WI38 (cell line): ENCODE data around the gene CIITA.
A peak's percentile ranks its signal among the peaks of the same experiment; 100 is the strongest.

Experiments used
- H3K4me3 ChIP-seq: 2 replicates; pipeline ENCODE4 v1.5.1; 2011; ENCODE audit warnings: low read depth, mild to moderate bottlenecking, control low read depth, low read length
- TF ChIP-seq, protein P1 (sequence below): IDR thresholded peaks from 2 replicates; pipeline ENCODE4 v1.5.1; 2012; ENCODE audit warnings: low read depth, mild to moderate bottlenecking, control low read depth, low read length

The CIITA gene

DNA sequence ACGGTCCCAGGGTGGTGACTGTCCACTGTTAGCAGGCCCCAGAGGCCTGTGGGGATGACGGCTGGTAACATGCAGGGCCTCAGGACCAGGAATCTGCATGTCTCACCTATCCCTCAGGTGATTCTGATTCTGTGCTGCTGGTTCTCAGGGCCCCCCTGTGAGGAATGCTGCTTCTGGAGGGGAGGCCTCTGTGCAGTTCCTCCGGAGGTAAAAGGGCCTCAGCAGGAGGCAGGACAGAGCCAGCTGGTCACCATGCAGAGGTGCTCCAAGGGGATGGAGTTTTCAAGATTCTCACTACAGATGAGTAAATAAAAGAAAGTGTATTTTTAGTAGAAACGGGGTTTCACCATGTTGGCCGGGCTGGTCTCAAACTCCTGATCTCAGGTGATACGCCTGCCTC lies 101.1 kb downstream of the CIITA start:
- TF ChIP-seq, protein P1, sequence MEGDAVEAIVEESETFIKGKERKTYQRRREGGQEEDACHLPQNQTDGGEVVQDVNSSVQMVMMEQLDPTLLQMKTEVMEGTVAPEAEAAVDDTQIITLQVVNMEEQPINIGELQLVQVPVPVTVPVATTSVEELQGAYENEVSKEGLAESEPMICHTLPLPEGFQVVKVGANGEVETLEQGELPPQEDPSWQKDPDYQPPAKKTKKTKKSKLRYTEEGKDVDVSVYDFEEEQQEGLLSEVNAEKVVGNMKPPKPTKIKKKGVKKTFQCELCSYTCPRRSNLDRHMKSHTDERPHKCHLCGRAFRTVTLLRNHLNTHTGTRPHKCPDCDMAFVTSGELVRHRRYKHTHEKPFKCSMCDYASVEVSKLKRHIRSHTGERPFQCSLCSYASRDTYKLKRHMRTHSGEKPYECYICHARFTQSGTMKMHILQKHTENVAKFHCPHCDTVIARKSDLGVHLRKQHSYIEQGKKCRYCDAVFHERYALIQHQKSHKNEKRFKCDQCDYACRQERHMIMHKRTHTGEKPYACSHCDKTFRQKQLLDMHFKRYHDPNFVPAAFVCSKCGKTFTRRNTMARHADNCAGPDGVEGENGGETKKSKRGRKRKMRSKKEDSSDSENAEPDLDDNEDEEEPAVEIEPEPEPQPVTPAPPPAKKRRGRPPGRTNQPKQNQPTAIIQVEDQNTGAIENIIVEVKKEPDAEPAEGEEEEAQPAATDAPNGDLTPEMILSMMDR, result no peak
- no peak overlapping the region for H3K4me3 ChIP-seq

DNA sequence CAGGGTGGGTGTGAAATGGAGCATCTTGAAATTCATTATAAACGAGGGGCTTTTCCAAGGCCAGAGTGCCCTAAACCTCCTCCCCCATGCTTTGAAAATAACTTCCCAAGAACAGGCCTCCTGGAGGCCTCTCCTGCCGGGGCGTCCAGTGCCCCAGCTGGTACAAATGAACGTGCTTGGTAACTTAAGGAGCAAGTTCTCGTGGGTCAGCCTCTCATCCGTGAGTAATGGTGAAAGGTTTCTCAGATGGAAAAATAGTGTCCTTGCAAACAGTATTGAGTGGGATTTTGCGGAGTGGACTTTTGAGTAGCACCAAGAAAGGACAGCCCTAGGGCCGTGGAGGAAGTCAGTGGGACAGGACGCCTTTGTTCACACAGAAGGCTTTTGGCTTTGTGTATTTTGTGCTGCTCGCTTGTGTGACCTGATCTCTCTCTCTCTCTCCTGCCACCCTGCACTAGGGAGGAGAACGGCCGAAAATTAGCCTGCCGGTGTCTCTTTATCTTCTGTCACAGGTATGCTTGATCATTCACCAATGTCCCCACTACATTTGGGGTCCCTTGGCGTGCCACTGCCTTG lies 102.0 kb downstream of the CIITA start:
- no peak overlapping the region for H3K4me3 ChIP-seq
- TF ChIP-seq, protein P1, result no peak

DNA sequence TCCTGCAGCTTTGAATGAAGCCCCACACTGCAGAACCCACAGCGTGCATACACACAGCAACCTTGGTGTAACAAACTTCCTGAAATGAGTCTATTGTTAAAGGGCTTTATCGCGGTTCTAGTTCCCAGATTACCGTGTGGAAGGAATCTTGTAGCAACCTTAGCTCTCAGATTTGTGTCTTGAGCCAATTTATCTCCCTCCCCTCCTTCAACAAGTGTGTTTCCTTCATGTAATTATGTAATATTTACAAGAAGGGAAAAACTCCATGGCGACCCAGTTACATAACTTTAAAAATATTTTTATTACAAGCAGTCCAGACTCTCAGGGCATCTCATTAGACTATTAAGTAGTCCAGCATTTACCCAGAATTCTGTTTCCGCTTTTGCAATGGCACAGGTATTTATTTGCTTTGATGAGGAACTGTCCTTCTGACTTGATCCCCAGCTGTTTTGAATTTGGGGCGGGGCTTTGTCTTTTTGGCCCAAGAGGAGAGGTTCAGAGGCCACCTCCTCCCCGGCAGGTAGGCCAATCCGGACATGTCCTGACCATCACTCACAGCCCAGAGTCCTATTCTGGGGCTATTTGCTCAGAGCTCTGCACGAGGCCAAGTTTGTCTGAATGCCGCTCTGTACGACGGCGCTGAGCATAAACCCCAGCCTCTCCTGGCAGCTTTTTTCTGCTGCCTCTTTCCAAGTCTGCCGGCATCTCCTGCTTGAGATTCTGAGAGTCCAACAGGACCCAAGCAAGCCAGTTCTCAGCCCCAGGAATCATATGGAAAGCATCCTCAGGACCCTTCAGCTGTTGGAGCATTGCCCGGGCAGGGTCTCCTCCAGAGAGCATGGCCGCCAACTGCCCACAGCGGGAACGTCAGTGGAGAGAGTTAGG lies 103.0 kb downstream of the CIITA start:
- H3K4me3 ChIP-seq, result no peak overlapping the region
- TF ChIP-seq, protein P1, result no peak

DNA sequence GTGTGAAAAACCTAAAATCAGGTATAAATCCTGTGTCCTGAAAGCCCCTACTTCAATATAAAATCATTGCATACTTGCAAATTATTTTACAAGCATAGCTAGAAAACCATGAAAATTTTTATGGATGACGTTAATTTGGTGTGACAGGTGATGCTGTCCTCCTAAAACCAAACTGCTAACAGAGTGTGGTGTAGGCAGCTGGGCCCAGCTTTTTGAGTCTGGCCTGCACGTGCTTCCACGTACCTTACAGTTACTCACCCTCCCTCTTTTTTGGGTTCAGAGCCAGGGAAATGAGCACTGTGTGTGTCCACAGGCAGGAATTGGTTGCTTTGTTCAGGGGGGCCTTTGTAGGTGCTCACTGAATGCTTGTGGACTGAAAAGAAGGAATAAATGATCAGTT lies 103.8 kb downstream of the CIITA start:
- no peak overlapping the region for H3K4me3 ChIP-seq
- TF ChIP-seq, protein P1, result no peak

DNA sequence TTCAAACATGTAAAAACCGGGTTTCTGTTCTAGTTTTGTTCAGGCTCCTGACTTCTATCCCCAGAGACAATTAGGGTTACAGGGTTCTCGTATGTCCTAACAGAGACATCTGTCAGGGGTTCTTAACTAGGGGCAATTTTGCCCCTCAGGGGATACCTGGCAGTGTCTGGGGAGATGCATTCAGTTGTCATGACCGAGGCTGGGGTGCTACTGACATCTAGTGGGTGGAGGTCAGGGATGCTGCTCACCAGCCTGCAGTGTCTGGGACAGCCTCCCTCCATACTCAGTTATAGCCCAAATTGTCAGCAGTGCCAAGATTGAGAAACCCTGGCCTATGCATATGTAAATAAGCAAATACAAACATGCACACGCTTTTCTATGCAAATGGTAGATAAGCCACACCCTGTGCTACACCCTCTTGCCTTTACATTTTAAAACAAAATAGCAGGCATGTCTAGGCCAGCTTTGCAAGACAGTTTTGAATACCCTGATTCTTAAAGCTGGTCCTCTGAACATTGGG lies 104.8 kb downstream of the CIITA start:
- H3K4me3 ChIP-seq, result no peak overlapping the region
- TF ChIP-seq, protein P1, result 0 out of 2 replicates have a peak, but pooled peaks have one; percentile 9

DNA sequence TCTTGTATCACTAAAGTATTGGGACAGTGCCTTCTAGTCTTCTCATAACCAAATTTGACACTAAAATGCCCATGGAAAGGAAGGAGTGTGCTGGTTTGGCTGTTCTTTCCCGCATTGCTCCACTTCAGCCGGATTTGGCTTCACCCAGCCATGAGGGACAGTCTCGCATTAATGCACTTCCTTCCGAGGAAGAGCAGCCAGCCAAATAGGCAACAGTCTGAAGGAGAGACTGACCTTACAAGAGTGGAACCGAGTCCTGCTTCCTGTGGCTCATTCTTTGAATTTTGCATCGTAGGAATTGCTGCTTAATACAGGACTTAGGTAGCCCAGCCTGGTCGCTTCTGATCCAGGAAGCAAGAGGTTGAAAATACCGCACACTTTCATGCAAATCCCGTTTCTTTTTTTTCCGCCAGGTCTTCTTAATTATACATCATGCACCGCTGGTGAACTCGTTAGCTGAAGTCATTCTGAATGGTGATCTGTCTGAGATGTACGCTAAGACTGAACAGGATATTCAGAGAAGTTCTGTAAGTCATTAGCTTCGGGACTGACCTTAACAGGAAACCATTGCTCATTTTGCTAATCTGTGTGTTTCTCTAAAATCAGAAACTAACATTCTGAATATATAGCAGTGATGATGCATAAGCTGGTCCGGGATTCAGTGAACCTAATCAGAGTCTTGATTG lies 105.6 kb downstream of the CIITA start:
- H3K4me3 ChIP-seq, result no peak overlapping the region
- TF ChIP-seq, protein P1, result no peak
